ENCODE results near the gene XKRX. TPM values are rescaled to one million over a fixed set of nuclear protein-coding genes. Genes with fewer than 3 reads are reported as not detected.

XKRX gene
- total RNA-seq (2021) (1.2 and 1.4 TPM in 2 replicates), Bru-seq, nascent RNA (percentile 29 among the genes with signal in this experiment), BruChase-seq, experiment 1, labeled RNA remaining after a 2-hour chase (percentile 33 among the genes with signal in this experiment), BruChase-seq, experiment 2, labeled RNA remaining after a 6-hour chase (percentile 40 among the genes with signal in this experiment)
- long read RNA-seq, partial matches to known transcripts: 1 of 1 reads
- long read RNA-seq, other reads (novel, unspliced or antisense): 0 of 1 reads

DNA sequence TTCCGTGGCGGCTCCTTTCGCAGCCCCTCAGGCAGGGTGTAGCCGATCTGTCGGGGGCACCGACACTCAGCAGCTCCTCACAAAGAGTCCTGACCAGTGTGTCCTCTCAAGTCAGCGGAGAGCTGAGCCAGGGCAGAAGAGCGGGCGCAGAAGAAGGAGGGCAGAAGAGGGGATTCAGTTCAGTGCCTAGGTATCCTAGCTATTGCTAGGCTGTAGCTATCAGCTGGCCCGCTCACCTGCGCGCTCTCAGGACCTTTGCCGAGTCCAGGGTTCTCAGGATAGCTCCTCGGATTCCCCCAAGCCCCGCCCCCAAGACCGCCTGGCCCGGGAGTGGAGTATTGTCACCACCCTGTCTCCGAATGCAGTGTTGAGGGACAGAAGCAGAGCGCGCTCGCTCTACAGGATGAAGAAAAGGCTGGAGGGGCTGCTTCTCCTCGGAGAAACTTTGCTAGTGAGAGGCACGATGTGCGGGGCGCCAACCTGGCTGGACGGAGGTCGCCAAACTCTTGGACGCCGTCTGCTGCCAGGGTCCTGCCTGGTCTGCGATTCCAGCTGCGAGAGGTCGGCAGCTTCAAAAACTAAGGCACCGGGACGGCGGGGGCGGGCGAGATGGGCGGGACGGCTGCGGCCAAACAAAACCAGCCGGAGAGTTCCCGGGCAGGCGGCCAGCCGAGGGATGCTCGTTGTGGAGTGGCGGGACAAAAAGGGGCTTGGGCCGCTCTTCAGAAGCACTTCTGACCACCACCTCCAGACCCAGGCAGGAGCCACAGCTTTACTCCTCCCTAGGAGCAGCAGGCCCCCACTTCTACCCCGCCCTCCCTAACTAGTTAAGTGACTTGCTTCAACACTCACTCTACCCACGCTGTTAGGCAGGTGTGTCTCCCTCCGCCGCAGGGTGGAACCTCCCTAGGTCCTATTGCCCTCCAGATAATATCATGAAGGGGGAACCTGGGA lies at the start of gene XKRX:
XKRX (minus strand) TSS at position 258 of the 954 bp plus-strand sequence. CDS start 613 bp downstream, outside the sequence.
- H3K27ac ChIP-seq: 0 out of 2 replicates have a peak within 1 kb of the TSS, but pooled peaks have one; percentile 5
- no peaks in the 10 kb centered on the region for H3K9me3 ChIP-seq (ENCODE audit: insufficient read depth, low read depth)
- H3K27me3 ChIP-seq (ENCODE audit: insufficient read depth, low read depth): no peaks in the 10 kb centered on the region
- ChIA-PET POLR2A (ENCODE audit: unreplicated experiment) (interaction anchor here (0.7 to 0.8 kb wide), 3 partner anchors 17 to 280 kb away, joined by 3 to 9 read pairs (median 4); no protein-coding TSS in a partner anchor), CTCF (interaction anchor here (0.6 kb wide), 2 partner anchors 86 to 443 kb away, joined by 5 to 12 read pairs; no protein-coding TSS in a partner anchor)
- H3F3A ChIP-seq (ENCODE audit: insufficient read depth, low read depth): peaks cover 3% of the 10 kb centered on the region; the same call in 1 of the 2 replicates
- peaks cover 29% of the 10 kb centered on the region for H3K4me1 ChIP-seq (replicated peaks; ENCODE audit: insufficient read depth)
- no peaks in the 10 kb centered on the region for H3K36me3 ChIP-seq (ENCODE audit: low read depth)
- peak within 1 kb of the TSS; percentile 65 for H3K4me3 ChIP-seq
- H2AFZ ChIP-seq: peak within 1 kb of the TSS; percentile 81
- intact Hi-C loops (cut with micrococcal nuclease; ENCODE audit: unreplicated experiment): loop anchor here (1.0 kb wide), 2 partner anchors 34 to 51 kb away; no protein-coding TSS in a partner anchor
- H4K20me1 ChIP-seq (ENCODE audit: insufficient read depth): no peaks in the 10 kb centered on the region
- no peaks in the 10 kb centered on the region for H3K79me2 ChIP-seq (ENCODE audit: low read depth)
- TSS peak; percentile 23 for BruUV-seq (replicated peaks)
- no peak for TF ChIP-seq EZH2 (IDR thresholded peaks at IDR 0.05; ENCODE audit: low read depth)
- TF ChIP-seq, protein P1, sequence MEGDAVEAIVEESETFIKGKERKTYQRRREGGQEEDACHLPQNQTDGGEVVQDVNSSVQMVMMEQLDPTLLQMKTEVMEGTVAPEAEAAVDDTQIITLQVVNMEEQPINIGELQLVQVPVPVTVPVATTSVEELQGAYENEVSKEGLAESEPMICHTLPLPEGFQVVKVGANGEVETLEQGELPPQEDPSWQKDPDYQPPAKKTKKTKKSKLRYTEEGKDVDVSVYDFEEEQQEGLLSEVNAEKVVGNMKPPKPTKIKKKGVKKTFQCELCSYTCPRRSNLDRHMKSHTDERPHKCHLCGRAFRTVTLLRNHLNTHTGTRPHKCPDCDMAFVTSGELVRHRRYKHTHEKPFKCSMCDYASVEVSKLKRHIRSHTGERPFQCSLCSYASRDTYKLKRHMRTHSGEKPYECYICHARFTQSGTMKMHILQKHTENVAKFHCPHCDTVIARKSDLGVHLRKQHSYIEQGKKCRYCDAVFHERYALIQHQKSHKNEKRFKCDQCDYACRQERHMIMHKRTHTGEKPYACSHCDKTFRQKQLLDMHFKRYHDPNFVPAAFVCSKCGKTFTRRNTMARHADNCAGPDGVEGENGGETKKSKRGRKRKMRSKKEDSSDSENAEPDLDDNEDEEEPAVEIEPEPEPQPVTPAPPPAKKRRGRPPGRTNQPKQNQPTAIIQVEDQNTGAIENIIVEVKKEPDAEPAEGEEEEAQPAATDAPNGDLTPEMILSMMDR (conservative IDR thresholded peaks at IDR 0.05): no peak
- H3K4me2 ChIP-seq: peak within 1 kb of the TSS; percentile 85
- no peaks in the 10 kb centered on the region for H3K9me2 ChIP-seq (ENCODE audit: insufficient read depth)
- peak; percentile 73 to 76 for DNase-seq

DNA sequence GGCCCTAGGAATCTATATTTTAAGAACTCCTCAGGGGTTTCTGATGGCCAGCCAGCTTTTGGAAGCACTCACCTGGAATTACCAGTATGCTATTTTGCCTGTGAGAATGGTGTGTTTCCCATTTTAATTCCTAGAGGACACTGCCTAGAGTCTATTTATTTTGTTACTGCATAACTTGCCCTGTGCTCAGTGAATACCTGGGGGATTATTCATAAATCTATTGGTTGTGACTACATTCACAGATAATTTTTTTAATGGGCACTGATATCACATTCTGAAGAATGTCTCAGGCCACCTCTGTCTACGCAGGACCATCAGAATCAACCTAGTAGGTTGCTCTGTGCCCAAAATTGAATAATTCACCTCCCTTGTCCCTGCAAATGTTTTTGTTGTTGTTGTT lies 47.5 kb upstream of the XKRX start:
- CTCF ChIA-PET: no interaction called here
- BruUV-seq (replicated peaks): no TSS peak
- DNase-seq: peak in 1 of 2 experiments; percentile 71
- H3K79me2 ChIP-seq (ENCODE audit: low read depth): no peaks in the 10 kb centered on the region
- no peak overlapping the region; the same call in 1 of the 2 replicates for H3K4me2 ChIP-seq
- intact Hi-C loops (cut with micrococcal nuclease; ENCODE audit: unreplicated experiment): no loop called here
- peak overlapping the region; percentile 3; the same call in 1 of the 2 replicates for H3K27ac ChIP-seq
- TF ChIP-seq EZH2 (IDR thresholded peaks at IDR 0.05; ENCODE audit: low read depth): no peak
- H3K4me1 ChIP-seq (replicated peaks; ENCODE audit: insufficient read depth): peaks cover 48% of the 10 kb centered on the region
- no peaks in the 10 kb centered on the region for H4K20me1 ChIP-seq (ENCODE audit: insufficient read depth)
- H2AFZ ChIP-seq: no peak overlapping the region
- H3K4me3 ChIP-seq: no peak overlapping the region
- POLR2A ChIA-PET (ENCODE audit: unreplicated experiment): no interaction called here
- no peaks in the 10 kb centered on the region for H3K27me3 ChIP-seq (ENCODE audit: insufficient read depth, low read depth)
- no peaks in the 10 kb centered on the region for H3K9me2 ChIP-seq (ENCODE audit: insufficient read depth)
- H3F3A ChIP-seq (ENCODE audit: insufficient read depth, low read depth): peaks cover 24% of the 10 kb centered on the region
- H3K36me3 ChIP-seq (ENCODE audit: low read depth): no peaks in the 10 kb centered on the region
- no peaks in the 10 kb centered on the region for H3K9me3 ChIP-seq (ENCODE audit: insufficient read depth, low read depth)

DNA sequence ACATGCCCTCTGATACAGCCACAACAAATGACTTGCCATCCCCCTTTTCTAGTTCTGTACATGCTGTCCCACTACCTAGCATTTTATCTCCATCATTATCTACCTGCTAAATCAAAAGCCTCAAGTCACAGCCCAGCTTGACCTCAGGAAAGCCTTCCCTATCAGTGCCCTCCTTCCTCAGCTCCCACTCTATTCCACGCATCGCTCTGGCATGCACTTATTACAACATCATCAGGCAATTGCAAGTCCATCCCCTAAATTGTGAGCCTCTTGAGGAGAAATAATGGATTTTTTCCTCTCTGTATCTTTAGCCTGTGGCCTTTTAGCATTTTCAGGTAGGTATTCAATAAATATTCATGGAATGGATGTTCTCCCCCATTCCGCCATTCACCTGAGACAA lies 46.5 kb upstream of the XKRX start:
- peaks cover 38% of the 10 kb centered on the region for H3K4me1 ChIP-seq (replicated peaks; ENCODE audit: insufficient read depth)
- ChIA-PET CTCF (no interaction called here), POLR2A (ENCODE audit: unreplicated experiment) (no interaction called here)
- H3K27me3 ChIP-seq (ENCODE audit: insufficient read depth, low read depth): no peaks in the 10 kb centered on the region
- H3K4me3 ChIP-seq: no peak overlapping the region
- no peak overlapping the region for H3K4me2 ChIP-seq
- no peaks in the 10 kb centered on the region for H3K9me2 ChIP-seq (ENCODE audit: insufficient read depth)
- intact Hi-C loops (cut with micrococcal nuclease; ENCODE audit: unreplicated experiment): no loop called here
- no TSS peak for BruUV-seq (replicated peaks)
- H3K9me3 ChIP-seq (ENCODE audit: insufficient read depth, low read depth): no peaks in the 10 kb centered on the region
- no peaks in the 10 kb centered on the region for H3K79me2 ChIP-seq (ENCODE audit: low read depth)
- TF ChIP-seq, protein P1 (conservative IDR thresholded peaks at IDR 0.05): no peak
- TF ChIP-seq EZH2 (IDR thresholded peaks at IDR 0.05; ENCODE audit: low read depth): no peak
- H2AFZ ChIP-seq: no peak overlapping the region
- H3K36me3 ChIP-seq (ENCODE audit: low read depth): no peaks in the 10 kb centered on the region
- DNase-seq: no peak
- peaks cover 15% of the 10 kb centered on the region for H3F3A ChIP-seq (ENCODE audit: insufficient read depth, low read depth)
- H4K20me1 ChIP-seq (ENCODE audit: insufficient read depth): no peaks in the 10 kb centered on the region
- H3K27ac ChIP-seq: no peak overlapping the region

Measured in PC-9 (cell line).